Naive thymus-derived CD4-positive, alpha-beta T cell (primary cell): ENCODE measurements around the gene CRYBB1. TPM values are rescaled to one million over a fixed set of nuclear protein-coding genes. Genes with fewer than 3 reads are reported as not detected.
A peak's percentile ranks its signal among the peaks of the same experiment; 100 is the strongest.

Experiments used
- ATAC-seq: fragments of 150-1000 bp; cut with Tn5 transposase; 2 replicates; pipeline ENCODE4 v1.10.0; 2021; ENCODE audit warnings: mild to moderate bottlenecking, moderate library complexity
- CTCF ChIA-PET: fragments of 350-600 bp; sonication (Branson Sonifier 250); formaldehyde crosslinking; loops from one replicate; lab custom pipeline; 2021; ENCODE audit warnings: antibody characterized with exemption; lab: Charles Lee
- POLR2A ChIA-PET: fragments of 350-600 bp; sonication (Branson Sonifier 250); formaldehyde crosslinking; loops from one replicate; lab custom pipeline; 2021; ENCODE audit warnings: antibody characterized with exemption, inconsistent platforms; lab: Charles Lee
- DNase-seq, 9 donors: peaks; one replicate each; pipeline versions ENCODE4 v3.0.0 to v3.0.0-alpha.2; 2020 to 2022; ENCODE audit warnings: mixed read lengths in 1 of 9
- H3K27ac ChIP-seq: one replicate; pipeline ENCODE4 v1.7.0; 2013; ENCODE audit warnings: mild to moderate bottlenecking, low read depth, low read length, moderate library complexity
- H3K27me3 ChIP-seq, 2 donors: one replicate each; pipeline ENCODE4 v1.7.0; 2013; ENCODE audit warnings: low read length in 2 of 2, mild to moderate bottlenecking in 2 of 2, moderate library complexity in 2 of 2; ENCODE audit not compliant: control insufficient read depth in 2 of 2, insufficient read depth in 2 of 2
- H3K36me3 ChIP-seq, 3 experiments: 1 replicate in 2 of 3; 2 replicates in 1 of 3; pipeline ENCODE4 v1.7.0; 2013; ENCODE audit warnings: low read length in 3 of 3, mild to moderate bottlenecking in 3 of 3, moderate library complexity in 1 of 3; ENCODE audit not compliant: insufficient read depth in 3 of 3, control insufficient read depth in 2 of 3
- H3K4me1 ChIP-seq, 2 donors: one replicate each; pipeline ENCODE4 v1.7.0; 2013; ENCODE audit warnings: low read length in 2 of 2, mild to moderate bottlenecking in 2 of 2, moderate library complexity in 1 of 2; ENCODE audit not compliant: control insufficient read depth in 2 of 2, insufficient read depth in 2 of 2
- H3K4me3 ChIP-seq: 2 replicates; pipeline ENCODE4 v1.7.0; 2013; ENCODE audit warnings: mild to moderate bottlenecking, low read length
- H3K9me3 ChIP-seq, 3 experiments: 1 replicate in 2 of 3; 2 replicates in 1 of 3; pipeline ENCODE4 v1.7.0; 2013; ENCODE audit warnings: low read length in 3 of 3; ENCODE audit not compliant: control insufficient read depth in 2 of 3
- H3K27ac Mint-ChIP-seq, 9 donors: one replicate each; pipeline ENCODE4 v1.8.0; 2020 to 2022; ENCODE audit warnings: mixed read lengths in 9 of 9, mild to moderate bottlenecking in 8 of 9, moderate library complexity in 5 of 9, inconsistent platforms in 2 of 9
- H3K27me3 Mint-ChIP-seq, 5 donors: one replicate each; pipeline ENCODE4 v1.8.0; 2021 to 2022; ENCODE audit warnings: mixed read lengths in 5 of 5, mild to moderate bottlenecking in 1 of 5
- H3K36me3 Mint-ChIP-seq, 5 donors: one replicate each; pipeline ENCODE4 v1.8.0; 2020 to 2022; ENCODE audit warnings: mixed read lengths in 5 of 5, mild to moderate bottlenecking in 3 of 5, inconsistent platforms in 1 of 5
- H3K4me1 Mint-ChIP-seq, 7 donors: one replicate each; pipeline ENCODE4 v1.8.0; 2020 to 2022; ENCODE audit warnings: mixed read lengths in 7 of 7, mild to moderate bottlenecking in 3 of 7, inconsistent platforms in 1 of 7
- H3K4me3 Mint-ChIP-seq, 10 donors: one replicate each; pipeline ENCODE4 v1.8.0; 2020 to 2022; ENCODE audit warnings: mild to moderate bottlenecking in 10 of 10, mixed read lengths in 10 of 10, moderate library complexity in 6 of 10, inconsistent platforms in 2 of 10
- H3K9me3 Mint-ChIP-seq, 11 donors: one replicate each; pipeline ENCODE4 v1.8.0; 2020 to 2022; ENCODE audit warnings: mixed read lengths in 11 of 11, mild to moderate bottlenecking in 4 of 11, inconsistent platforms in 1 of 11, moderate library complexity in 1 of 11
- intact Hi-C, 2 donors: fragments of 100-400 bp; cut with micrococcal nuclease; formaldehyde crosslinking; loops; one replicate each; pipeline ENCODE4 v1.15.1; 2023
- polyA plus RNA-seq, 2 donors: library from polyadenylated mRNA; unstranded; fragments of 300-500 nt; fragmentation: Illumina TruSeq; gene quantifications; one replicate each; pipeline ENCODE4 v1.2.3, GENCODE V29; 2021
- total RNA-seq, 6 experiments: library from RNA in 5 of 6; stranded (reverse) in 5 of 6; gene quantifications; 1 replicate in 5 of 6; 2 replicates in 1 of 6; pipeline ENCODE4 v1.2.3 and lab custom pipeline; 2021 to 2026

The CRYBB1 gene
- total and polyA plus RNA-seq, 7 experiments from 2014 or later = not detected

GRCh38 chr22:26606611-26607010, 11.2 kb downstream of the CRYBB1 start:
- H3K27me3 ChIP-seq = no peaks in the 10 kb centered on the region
- Mint-ChIP-seq H3K4me3 (no peak overlapping the region), H3K36me3 (peaks cover 0 to 5% (median 0%) of the 10 kb centered on the region in 5 donors), H3K27ac (no peak overlapping the region), H3K9me3 (peaks cover 0 to 5% (median 0%) of the 10 kb centered on the region in 11 donors), H3K4me1 (peaks cover 0 to 31% (median 0%) of the 10 kb centered on the region in 7 donors), H3K27me3 (peaks cover 0 to 14% (median 0%) of the 10 kb centered on the region in 5 donors)
- POLR2A ChIA-PET = no interaction called here
- CTCF ChIA-PET = interaction anchor here (0.6 kb wide), 1 partner anchor 212 kb away, joined by 7 read pairs; no protein-coding TSS in a partner anchor
- ATAC-seq (no peak), DNase-seq (no peak)
- no peaks in the 10 kb centered on the region for H3K36me3 ChIP-seq
- intact Hi-C loops = no loop called here
- H3K9me3 ChIP-seq = no peaks in the 10 kb centered on the region
- H3K27ac ChIP-seq = no peak overlapping the region
- peaks cover 0 to 20% of the 10 kb centered on the region in 2 donors for H3K4me1 ChIP-seq
- H3K4me3 ChIP-seq = no peak overlapping the region

GRCh38 chr22:26604368-26604767, 13.5 kb downstream of the CRYBB1 start:
- intact Hi-C loops = no loop called here
- H3K36me3 ChIP-seq = no peaks in the 10 kb centered on the region

GRCh38 chr22:26602127-26602526, 15.7 kb downstream of the CRYBB1 start:
- H3K9me3 Mint-ChIP-seq = no peaks in the 10 kb centered on the region
- no peak overlapping the region for H3K27ac ChIP-seq
- DNase-seq (no peak), ATAC-seq (no peak)
- intact Hi-C loops = no loop called here
- H3K36me3 ChIP-seq = no peaks in the 10 kb centered on the region
- no peak overlapping the region for H3K4me3 Mint-ChIP-seq
- H3K4me1 Mint-ChIP-seq = peaks cover 0 to 22% (median 0%) of the 10 kb centered on the region in 7 donors
- H3K27ac Mint-ChIP-seq = no peak overlapping the region
- H3K36me3 Mint-ChIP-seq = peaks cover 0 to 3% (median 0%) of the 10 kb centered on the region in 5 donors
- peaks cover 0 to 18% (median 0%) of the 10 kb centered on the region in 5 donors for H3K27me3 Mint-ChIP-seq
- ChIA-PET POLR2A (no interaction called here), CTCF (no interaction called here)
- no peaks in the 10 kb centered on the region for H3K9me3 ChIP-seq
- H3K27me3 ChIP-seq = no peaks in the 10 kb centered on the region
- no peak overlapping the region for H3K4me3 ChIP-seq
- peaks cover 0 to 29% of the 10 kb centered on the region in 2 donors for H3K4me1 ChIP-seq

More at GRCh38 chr22:26604368-26604767, 13.5 kb downstream of the CRYBB1 start:
- H3K4me1 ChIP-seq = peaks cover 0 to 8% of the 10 kb centered on the region in 2 donors
- DNase-seq (no peak), ATAC-seq (no peak)
- peaks cover 0 to 22% (median 0%) of the 10 kb centered on the region in 7 donors for H3K4me1 Mint-ChIP-seq
- H3K27ac ChIP-seq = no peak overlapping the region
- no peak overlapping the region for H3K4me3 ChIP-seq
- H3K9me3 Mint-ChIP-seq = peaks cover 0 to 3% (median 0%) of the 10 kb centered on the region in 11 donors
- H3K27ac Mint-ChIP-seq = no peak overlapping the region
- CTCF ChIA-PET = interaction anchor here (0.6 to 1.0 kb wide), 2 partner anchors 34 to 1941 kb away, joined by 3 to 7 read pairs; no protein-coding TSS in a partner anchor
- H3K27me3 Mint-ChIP-seq = peaks cover 0 to 18% (median 0%) of the 10 kb centered on the region in 5 donors
- peaks cover 0 to 4% (median 0%) of the 10 kb centered on the region in 5 donors for H3K36me3 Mint-ChIP-seq
- POLR2A ChIA-PET = no interaction called here
- no peaks in the 10 kb centered on the region for H3K27me3 ChIP-seq
- no peaks in the 10 kb centered on the region for H3K9me3 ChIP-seq
- no peak overlapping the region for H3K4me3 Mint-ChIP-seq

- CTCF ChIA-PET = no interaction called here
- ATAC-seq = no peak
- Histone ChIP-seq H3K9me3 (no peaks in the 10 kb centered on the region), H3K4me3 (no peak overlapping the region), H3K4me1 (peaks cover 0 to 33% of the 10 kb centered on the region in 2 donors), H3K36me3 (no peaks in the 10 kb centered on the region), H3K27me3 (no peaks in the 10 kb centered on the region), H3K27ac (no peak overlapping the region)
- no peak for DNase-seq
- Mint-ChIP-seq H3K36me3 (peaks cover 0 to 3% (median 0%) of the 10 kb centered on the region in 5 donors), H3K4me3 (no peak overlapping the region), H3K9me3 (no peaks in the 10 kb centered on the region), H3K4me1 (peaks cover 0 to 26% (median 0%) of the 10 kb centered on the region in 7 donors), H3K27me3 (peaks cover 0 to 21% (median 0%) of the 10 kb centered on the region in 5 donors), H3K27ac (no peak overlapping the region)
- intact Hi-C loops = no loop called here
- POLR2A ChIA-PET = no interaction called here
Measured at GRCh38 chr22:26601726-26602125, 16.1 kb downstream of the CRYBB1 start.

GRCh38 chr22:26599505-26599904, 18.3 kb downstream of the CRYBB1 start:
- Histone ChIP-seq H3K27me3 (no peaks in the 10 kb centered on the region), H3K36me3 (no peaks in the 10 kb centered on the region), H3K27ac (no peak overlapping the region), H3K9me3 (no peaks in the 10 kb centered on the region), H3K4me1 (peaks cover 0 to 37% of the 10 kb centered on the region in 2 donors), H3K4me3 (no peak overlapping the region)
- Mint-ChIP-seq H3K27ac (no peak overlapping the region), H3K4me3 (no peak overlapping the region), H3K36me3 (peaks cover 0 to 3% (median 0%) of the 10 kb centered on the region in 5 donors), H3K9me3 (no peaks in the 10 kb centered on the region), H3K4me1 (peaks cover 0 to 32% (median 0%) of the 10 kb centered on the region in 7 donors), H3K27me3 (peaks cover 0 to 24% (median 0%) of the 10 kb centered on the region in 5 donors)
- ATAC-seq (no peak), DNase-seq (no peak)
- CTCF ChIA-PET = no interaction called here
- intact Hi-C loops = no loop called here
- POLR2A ChIA-PET = no interaction called here

GRCh38 chr22:26597480-26597879, 20.3 kb downstream of the CRYBB1 start:
- DNase-seq = no peak
- Mint-ChIP-seq H3K27me3 (peaks cover 0 to 24% (median 0%) of the 10 kb centered on the region in 5 donors), H3K4me3 (no peak overlapping the region), H3K27ac (no peak overlapping the region), H3K9me3 (no peaks in the 10 kb centered on the region), H3K36me3 (peaks cover 0 to 2% (median 0%) of the 10 kb centered on the region in 5 donors), H3K4me1 (peaks cover 7 to 44% (median 18%) of the 10 kb centered on the region in 7 donors)
- intact Hi-C loops = no loop called here
- Histone ChIP-seq H3K9me3 (no peaks in the 10 kb centered on the region), H3K4me1 (peaks cover 8 to 55% of the 10 kb centered on the region in 2 donors), H3K27me3 (no peaks in the 10 kb centered on the region), H3K36me3 (no peaks in the 10 kb centered on the region), H3K27ac (no peak overlapping the region), H3K4me3 (no peak overlapping the region)
- ChIA-PET CTCF (interaction anchor here (0.6 kb wide), 1 partner anchor 45 kb away, joined by 4 read pairs; no protein-coding TSS in a partner anchor), POLR2A (no interaction called here)
- no peak for ATAC-seq

GRCh38 chr22:26597026-26597425, 20.8 kb downstream of the CRYBB1 start:
- ATAC-seq (peak; percentile 72), DNase-seq (no peak)
- Histone ChIP-seq H3K9me3 (no peaks in the 10 kb centered on the region), H3K27me3 (no peaks in the 10 kb centered on the region), H3K36me3 (no peaks in the 10 kb centered on the region), H3K27ac (no peak overlapping the region), H3K4me3 (no peak overlapping the region), H3K4me1 (peaks cover 12 to 60% of the 10 kb centered on the region in 2 donors)
- Mint-ChIP-seq H3K9me3 (no peaks in the 10 kb centered on the region), H3K36me3 (peaks cover 0 to 2% (median 0%) of the 10 kb centered on the region in 5 donors), H3K4me1 (peaks cover 12 to 48% (median 23%) of the 10 kb centered on the region in 7 donors), H3K4me3 (no peak overlapping the region), H3K27ac (no peak overlapping the region), H3K27me3 (peaks cover 0 to 24% (median 0%) of the 10 kb centered on the region in 5 donors)
- intact Hi-C loops = no loop called here
- ChIA-PET POLR2A (interaction anchor here (0.7 kb wide), 1 partner anchor 79 kb away, joined by 3 read pairs; no protein-coding TSS in a partner anchor), CTCF (no interaction called here)
